CD8-positive, alpha-beta memory T cell (primary cell): ENCODE data around the gene NUS1. TPM values are rescaled to one million over a fixed set of nuclear protein-coding genes. Genes with fewer than 3 reads are reported as not detected.

ENCODE experiments used
- polyA plus RNA-seq: library from polyadenylated mRNA; unstranded; fragments of 300-500 nt; fragmentation: Illumina TruSeq; gene quantifications from one replicate; pipeline ENCODE4 v1.2.3, GENCODE V29; 2021
- total RNA-seq, 2 experiments: library from RNA; stranded (reverse); gene quantifications; one replicate each; pipeline ENCODE4 v1.2.3, GENCODE V29; 2021

NUS1 gene
- total and polyA plus RNA-seq, 3 experiments from 2014 or later = 16.0 to 62.6 (median 62.5) TPM

Other genes starting within 250 kb of the NUS1 start
- gene ROS1, start 249.5 kb upstream of the NUS1 start, total RNA-seq = not detected
- gene ROS1, start 249.5 kb upstream of the NUS1 start, polyA plus RNA-seq = not detected
- gene DCBLD1, start 192.8 kb upstream of the NUS1 start, total RNA-seq = 1 to 10 TPM; 4.1 to 4.8 TPM
- gene DCBLD1, start 192.8 kb upstream of the NUS1 start, polyA plus RNA-seq = 3.3 TPM
- 10 to 100 TPM; 21.2 to 22.0 TPM for gene GOPC, start 73.0 kb upstream of the NUS1 start, total RNA-seq
- 15.5 TPM for gene GOPC, start 73.0 kb upstream of the NUS1 start, polyA plus RNA-seq
- not detected for gene SLC35F1, start 231.8 kb downstream of the NUS1 start, total RNA-seq
- gene SLC35F1, start 231.8 kb downstream of the NUS1 start, polyA plus RNA-seq = not detected